OCI-M1 (cell line): ENCODE data around the gene POR.
"Not testable (repeated sequence)": the region's sequence is repeated elsewhere in the genome, so short reads cannot be mapped to it uniquely, and the experiment has no call there.

ENCODE experiments used
- DNase-seq: peaks from one replicate; lab custom pipeline; 2025; lab: John Stamatoyannopoulos, UW

POR gene

GRCh38 chr7:75885036-75885435 is 29.9 kb upstream of the POR start:
- no peak for DNase-seq

- DNase-seq, result no peak
Observed at GRCh38 chr7:75887669-75888369, 27.1 kb upstream of the POR start.

GRCh38 chr7:75888464-75889222 is 26.3 kb upstream of the POR start:
- no peak for DNase-seq

- no peak for DNase-seq
Observed at GRCh38 chr7:75889223-75889825, 25.6 kb upstream of the POR start.

GRCh38 chr7:75889826-75890225 is 25.1 kb upstream of the POR start:
- DNase-seq, result no peak

- DNase-seq, result not testable (repeated sequence)
Observed at GRCh38 chr7:75891237-75891636, 23.7 kb upstream of the POR start.

GRCh38 chr7:75891815-75892411 is 23.0 kb upstream of the POR start:
- no peak for DNase-seq

- DNase-seq, result peak; percentile 26
Observed at GRCh38 chr7:75892634-75893272, 22.2 kb upstream of the POR start.

GRCh38 chr7:75896803-75897327 is 18.1 kb upstream of the POR start:
- no peak for DNase-seq

GRCh38 chr7:75900617-75901315 is 14.2 kb upstream of the POR start:
- no peak for DNase-seq

- DNase-seq, result peak; percentile 55
Observed at GRCh38 chr7:75905785-75906604, 9.0 kb upstream of the POR start.

- no peak for DNase-seq
Observed at GRCh38 chr7:75906991-75907667, 7.8 kb upstream of the POR start.

GRCh38 chr7:75907668-75908039 is 7.3 kb upstream of the POR start:
- DNase-seq, result not testable (repeated sequence)

GRCh38 chr7:75909521-75910132 is 5.3 kb upstream of the POR start:
- no peak for DNase-seq

GRCh38 chr7:75911186-75911585 is 3.8 kb upstream of the POR start:
- not testable (repeated sequence) for DNase-seq

GRCh38 chr7:75913437-75913836 is 1.5 kb upstream of the POR start:
- no peak for DNase-seq

GRCh38 chr7:75914169-75914654 is 743 bp upstream of the POR start:
- DNase-seq, result no peak

GRCh38 chr7:75915416-75916156 is 631 bp downstream of the POR start:
- DNase-seq, result peak; percentile 42

GRCh38 chr7:75916259-75916658 is 1.3 kb downstream of the POR start:
- no peak for DNase-seq
